HG03575 (cell line): ENCODE measurements around the gene ATP9B.

Experiments
- ATAC-seq: cut with Tn5 transposase; IDR thresholded peaks from one replicate; pipeline ENCODE4 v1.9.1; 2021; ENCODE audit not compliant: unreplicated experiment, insufficient number of reproducible peaks, low FRiP score; ENCODE audit errors: extremely low read depth

ATP9B gene

GRCh38 chr18:79334496-79335233 is 265.5 kb downstream of the ATP9B start:
- no peak for ATAC-seq

- ATAC-seq, result no peak
Measured at GRCh38 chr18:79335833-79336360, 266.7 kb downstream of the ATP9B start.

GRCh38 chr18:79336556-79337142 is 267.5 kb downstream of the ATP9B start:
- no peak for ATAC-seq

- no peak for ATAC-seq
Measured at GRCh38 chr18:79337184-79337583, 268.0 kb downstream of the ATP9B start.

- no peak for ATAC-seq
Measured at GRCh38 chr18:79337620-79338019, 268.4 kb downstream of the ATP9B start.

GRCh38 chr18:79339094-79339908 is 270.1 kb downstream of the ATP9B start:
- no peak for ATAC-seq

- ATAC-seq, result no peak
Measured at GRCh38 chr18:79343567-79344207, 274.5 kb downstream of the ATP9B start.

- no peak for ATAC-seq
Measured at GRCh38 chr18:79344208-79344581, 275.0 kb downstream of the ATP9B start.

- ATAC-seq, result no peak
Measured at GRCh38 chr18:79345366-79345765, 276.2 kb downstream of the ATP9B start.

- no peak for ATAC-seq
Measured at GRCh38 chr18:79345981-79346380, 276.8 kb downstream of the ATP9B start.

- ATAC-seq, result no peak
Measured at GRCh38 chr18:79348066-79348465, 278.9 kb downstream of the ATP9B start.

GRCh38 chr18:79352432-79352831 is 283.2 kb downstream of the ATP9B start:
- no peak for ATAC-seq

GRCh38 chr18:79353267-79353666 is 284.1 kb downstream of the ATP9B start:
- ATAC-seq, result no peak

- no peak for ATAC-seq
Measured at GRCh38 chr18:79354350-79354749, 285.2 kb downstream of the ATP9B start.

GRCh38 chr18:79355433-79356335 is 286.5 kb downstream of the ATP9B start:
- ATAC-seq, result no peak

GRCh38 chr18:79356435-79356834 is 287.2 kb downstream of the ATP9B start:
- no peak for ATAC-seq

- no peak for ATAC-seq
Measured at GRCh38 chr18:79360933-79361332, 291.7 kb downstream of the ATP9B start.

- no peak for ATAC-seq
Measured at GRCh38 chr18:79361766-79362522, 292.8 kb downstream of the ATP9B start.
